Activated T-cell treated with anti-CD3 and anti-CD28 coated beads for 1 hour (primary cell): ENCODE results near the gene BCL2L11.
"Not testable (repeated sequence)": the region's sequence is repeated elsewhere in the genome, so short reads cannot be mapped to it uniquely, and the experiment has no call there.

Experiments
- DNase-seq: peaks from one replicate; pipeline ENCODE4 v3.0.0-alpha.2; 2020; ENCODE audit warnings: low read depth

The BCL2L11 gene, protein sequence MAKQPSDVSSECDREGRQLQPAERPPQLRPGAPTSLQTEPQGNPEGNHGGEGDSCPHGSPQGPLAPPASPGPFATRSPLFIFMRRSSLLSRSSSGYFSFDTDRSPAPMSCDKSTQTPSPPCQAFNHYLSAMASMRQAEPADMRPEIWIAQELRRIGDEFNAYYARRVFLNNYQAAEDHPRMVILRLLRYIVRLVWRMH

DNA sequence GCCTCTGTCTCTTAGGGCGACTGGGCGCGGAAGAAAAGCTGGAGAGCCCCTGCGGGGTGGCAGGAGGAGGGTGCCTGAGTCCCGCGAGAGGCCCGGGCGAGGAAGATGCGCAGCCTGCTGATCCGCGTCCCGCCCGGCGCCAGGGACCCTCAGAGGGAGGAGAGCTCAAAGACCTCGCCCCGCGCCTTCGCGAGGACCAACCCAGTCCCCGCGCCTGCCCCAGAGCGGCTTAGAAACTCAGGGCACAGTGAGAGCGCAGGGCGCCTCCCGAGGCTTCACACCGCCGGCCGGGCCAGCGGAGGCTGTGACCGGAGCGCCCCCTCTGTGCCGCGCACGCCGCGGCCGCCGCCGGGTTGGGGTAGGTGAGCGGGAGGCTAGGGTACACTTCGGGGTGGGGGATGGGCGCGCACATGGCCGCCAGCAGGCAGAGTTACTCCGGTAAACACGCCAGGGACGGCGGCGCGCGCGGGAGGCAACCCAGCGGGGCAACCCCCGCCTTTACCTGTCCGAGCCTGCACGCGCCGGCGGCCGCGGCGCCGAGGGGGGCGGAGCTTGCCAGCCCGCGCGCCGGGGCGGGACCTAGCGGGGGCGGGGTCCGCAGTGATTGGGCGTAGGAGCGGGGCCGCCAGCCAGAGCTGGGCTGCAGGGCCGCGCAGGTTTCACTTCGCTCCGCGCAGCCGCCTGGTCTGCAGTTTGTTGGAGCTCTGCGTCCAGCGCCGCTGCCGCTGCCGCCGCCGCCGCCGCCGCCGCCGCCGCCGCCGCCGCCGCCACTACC lies at the start of gene BCL2L11:
Gene BCL2L11 (plus strand): TSS at position 662 of the 775 bp plus-strand sequence. CDS start 2,832 bp downstream, outside the sequence.
- peak; percentile 82 for DNase-seq

DNA sequence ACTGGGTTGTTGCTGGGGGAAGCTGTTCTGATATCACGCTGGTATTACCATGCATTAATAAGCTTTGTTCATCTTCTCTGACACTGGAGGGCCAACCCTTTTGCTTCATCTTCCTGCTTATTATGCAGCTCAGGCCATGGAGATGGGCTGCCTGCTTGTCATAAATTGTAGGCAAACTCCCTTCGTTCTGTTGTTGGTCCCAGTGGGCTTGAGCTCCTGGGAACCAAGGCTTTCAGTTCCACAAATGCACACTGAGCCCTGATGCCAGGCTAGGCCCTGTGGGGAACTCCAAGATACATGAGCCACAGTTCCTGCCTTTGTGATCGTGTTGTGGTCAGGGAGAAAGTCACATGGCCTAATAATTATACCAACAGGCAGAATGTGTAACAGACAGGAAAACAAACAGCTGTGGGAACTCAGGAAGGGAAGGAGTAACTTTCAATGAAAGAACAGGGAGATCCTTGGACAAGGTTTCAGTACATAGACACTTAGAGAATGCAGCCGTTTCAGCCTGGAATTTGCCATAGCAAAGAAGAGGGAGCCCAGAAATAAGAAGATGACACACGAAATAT lies 49.0 kb upstream of the BCL2L11 start:
- DNase-seq = no peak

DNA sequence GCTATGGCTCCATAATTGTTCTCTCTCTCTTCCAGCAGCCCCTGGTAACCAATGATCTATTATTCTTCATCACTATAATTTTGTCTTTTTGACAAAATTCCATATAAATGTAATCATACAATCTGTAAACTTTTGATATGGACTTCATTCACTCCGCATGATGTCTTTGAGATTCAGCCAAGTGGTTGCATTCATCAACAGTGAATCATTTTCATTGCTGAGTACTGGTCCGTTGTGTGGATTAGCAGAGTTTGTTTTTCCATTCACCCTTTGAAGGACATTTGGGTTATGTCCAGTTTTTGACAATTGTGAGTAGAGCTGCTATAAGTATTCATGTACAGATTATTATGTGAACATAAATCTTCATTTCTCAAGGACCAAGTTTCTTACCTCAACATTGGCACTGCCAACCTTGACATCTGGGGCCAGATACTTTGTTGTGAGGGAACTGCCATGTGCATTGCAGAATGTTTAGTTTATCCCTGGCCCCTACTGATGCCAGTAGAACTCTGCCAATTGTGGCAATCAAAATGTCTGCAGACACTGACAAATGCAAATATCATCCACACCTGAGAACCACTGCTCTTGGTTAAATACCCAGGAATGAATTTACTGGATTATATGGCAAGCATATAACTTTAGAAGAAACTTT lies 48.4 kb upstream of the BCL2L11 start:
- DNase-seq = no peak

DNA sequence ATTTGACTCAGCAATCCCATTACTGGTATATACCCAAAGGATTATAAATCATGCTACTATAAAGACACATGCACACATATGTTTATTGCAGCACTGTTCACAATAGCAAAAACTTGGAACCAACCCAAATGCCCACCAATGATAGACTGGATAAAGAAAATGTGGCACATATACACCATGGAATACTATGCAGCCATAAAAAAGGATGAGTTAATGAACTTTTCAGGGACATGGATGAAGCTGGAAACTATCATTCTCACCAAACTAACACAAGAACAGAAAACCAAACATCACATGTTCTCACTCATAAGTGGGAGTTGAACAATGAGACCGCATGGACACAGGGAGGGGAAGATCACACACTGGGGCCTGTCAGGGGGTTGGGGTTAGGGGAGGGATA lies 38.1 kb upstream of the BCL2L11 start:
- DNase-seq = not testable (repeated sequence)

DNA sequence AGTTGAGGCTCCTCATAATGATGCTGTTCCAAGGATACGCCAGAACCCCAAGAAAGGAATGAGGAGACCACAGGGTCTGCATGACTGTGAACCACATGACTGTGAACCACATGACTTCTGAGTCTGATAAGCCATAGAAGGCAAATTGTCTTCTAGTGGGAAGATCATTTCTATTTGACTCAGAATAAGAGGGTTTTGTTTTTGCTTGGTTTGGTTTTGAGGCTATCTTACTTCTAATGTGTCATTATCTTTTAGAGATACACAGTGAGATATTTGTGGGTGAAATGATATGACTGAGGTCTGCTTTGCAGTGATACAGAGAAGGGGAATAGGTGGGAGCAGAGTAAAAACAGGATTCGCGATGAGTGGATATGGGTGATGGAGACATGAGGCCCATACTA lies 28.9 kb upstream of the BCL2L11 start:
- DNase-seq = no peak

DNA sequence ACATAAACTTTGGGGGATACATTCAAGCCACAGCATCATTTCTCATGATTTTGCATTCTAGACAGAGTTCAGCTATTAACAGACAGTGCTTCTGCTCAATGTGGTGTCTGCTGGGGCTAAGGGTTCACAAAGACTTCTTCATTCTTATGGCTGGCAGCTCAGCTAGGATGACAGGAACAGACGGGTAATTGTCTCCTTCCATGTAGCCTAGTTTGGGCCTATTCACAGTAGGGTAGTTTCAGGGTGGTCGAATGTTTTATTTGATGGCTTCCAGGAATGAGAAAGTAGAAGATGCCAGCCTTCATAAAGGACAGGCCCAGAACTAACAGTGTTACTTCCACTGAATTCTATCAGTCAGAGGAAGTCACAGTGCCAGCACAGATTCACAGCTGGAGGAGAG lies 26.0 kb upstream of the BCL2L11 start:
- no peak for DNase-seq

DNA sequence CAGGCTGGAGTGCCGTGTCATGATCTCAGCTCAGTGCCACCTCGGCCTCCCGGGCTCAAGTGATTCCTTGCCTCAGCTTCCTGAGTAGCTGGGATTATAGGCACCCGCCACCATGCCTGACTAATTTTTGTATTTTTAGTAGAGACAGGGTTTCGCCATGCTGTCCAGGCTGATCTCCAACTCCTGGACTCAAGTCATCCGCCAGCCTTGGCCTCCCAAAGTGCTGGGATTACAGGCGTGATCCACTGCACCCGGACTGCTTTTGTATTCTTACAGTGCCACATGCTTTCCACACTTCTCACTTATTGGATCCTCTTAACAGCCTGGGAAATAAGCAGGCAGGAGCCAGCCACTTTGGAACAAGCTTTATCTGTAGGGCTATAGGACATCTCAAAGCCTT lies 25.3 kb upstream of the BCL2L11 start:
- DNase-seq = no peak

DNA sequence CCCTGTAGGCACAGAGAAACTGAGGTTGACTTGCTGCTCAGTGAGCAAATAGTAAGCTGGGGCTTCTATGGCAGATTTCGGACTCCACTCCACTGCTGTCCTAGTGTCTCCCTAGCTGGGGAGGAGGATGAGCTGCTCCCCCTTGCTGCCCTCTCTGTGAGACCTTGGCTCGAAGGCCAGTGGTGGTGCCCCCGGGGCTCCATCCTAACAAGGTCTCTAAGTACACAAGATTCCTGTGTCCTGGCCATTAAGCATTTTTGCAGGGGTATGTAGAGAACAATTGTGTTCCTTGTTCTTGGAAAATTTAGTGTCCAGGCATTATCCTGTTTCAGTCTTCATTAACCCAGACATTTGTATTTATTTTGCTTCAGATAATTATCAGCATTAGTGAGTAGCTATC lies 21.3 kb upstream of the BCL2L11 start:
- no peak for DNase-seq

DNA sequence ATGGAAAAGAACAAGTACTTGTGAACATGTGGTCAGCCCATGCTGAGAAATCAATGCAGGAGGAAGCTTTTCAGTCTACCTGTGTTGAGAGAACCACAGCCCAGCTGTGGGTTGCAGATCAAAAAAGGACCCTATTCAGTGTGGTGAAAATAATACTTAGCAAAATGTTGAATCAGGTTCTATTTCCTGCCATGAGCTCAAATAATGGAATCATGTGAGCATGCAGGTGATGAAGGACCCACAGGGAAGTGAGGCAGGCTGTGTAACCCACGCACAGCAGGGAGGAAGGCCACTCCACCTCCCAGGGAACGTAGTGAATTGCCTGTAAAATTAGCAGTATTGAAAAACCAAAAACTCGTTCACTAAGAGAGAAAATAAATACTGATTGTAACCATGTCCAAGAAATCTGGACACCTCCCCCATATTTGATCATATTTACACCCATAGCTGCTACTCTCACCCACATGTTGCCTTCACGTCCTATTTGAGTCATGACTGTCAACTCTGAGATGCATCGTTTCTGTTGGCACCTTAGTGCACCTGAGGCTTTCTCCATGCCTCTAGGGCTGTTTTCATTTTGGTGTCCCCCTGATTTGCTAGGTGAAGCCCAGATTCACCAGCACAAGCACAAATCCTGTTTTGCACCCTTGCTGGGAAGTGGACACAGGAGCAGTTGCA lies 20.5 kb upstream of the BCL2L11 start:
- DNase-seq = no peak

DNA sequence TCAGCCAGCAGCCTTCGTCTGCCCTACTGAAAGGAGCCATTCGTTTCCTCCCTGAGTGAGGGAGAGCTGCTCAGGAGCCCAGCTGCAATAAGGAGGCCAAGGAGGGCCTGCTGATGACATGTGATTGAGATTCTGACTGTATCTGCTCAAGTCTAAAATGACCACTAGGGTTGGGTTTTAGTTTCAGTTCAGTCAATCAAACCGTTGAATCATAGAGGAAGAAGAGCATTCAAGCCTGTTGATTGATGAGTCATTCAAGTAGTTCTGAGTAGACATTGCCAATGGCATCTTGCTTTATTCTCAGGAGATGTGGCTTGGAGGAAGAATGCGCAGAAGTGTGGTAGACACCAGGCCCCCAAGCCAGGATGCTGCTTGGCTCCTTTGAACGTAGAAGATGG lies 19.9 kb upstream of the BCL2L11 start:
- DNase-seq = no peak

DNA sequence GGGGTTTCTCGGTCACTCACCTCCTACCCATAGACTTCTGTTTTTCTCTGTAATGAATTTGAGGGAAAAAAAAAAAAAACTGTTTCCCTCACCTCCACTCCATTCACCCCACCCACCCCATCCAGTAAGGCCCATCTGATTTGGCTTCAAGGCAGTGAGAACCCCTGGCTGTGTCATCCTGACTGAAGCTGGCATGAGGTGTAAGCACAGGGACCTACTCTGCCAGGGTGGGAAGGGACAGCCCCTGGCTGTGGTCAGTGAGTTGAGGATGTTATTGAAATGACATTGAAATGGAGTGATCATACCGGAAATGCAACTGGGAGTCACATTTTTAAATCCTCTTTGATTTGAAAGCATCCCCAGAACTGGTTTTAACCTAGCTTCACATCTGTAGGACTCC lies 19.1 kb upstream of the BCL2L11 start:
- DNase-seq = no peak

DNA sequence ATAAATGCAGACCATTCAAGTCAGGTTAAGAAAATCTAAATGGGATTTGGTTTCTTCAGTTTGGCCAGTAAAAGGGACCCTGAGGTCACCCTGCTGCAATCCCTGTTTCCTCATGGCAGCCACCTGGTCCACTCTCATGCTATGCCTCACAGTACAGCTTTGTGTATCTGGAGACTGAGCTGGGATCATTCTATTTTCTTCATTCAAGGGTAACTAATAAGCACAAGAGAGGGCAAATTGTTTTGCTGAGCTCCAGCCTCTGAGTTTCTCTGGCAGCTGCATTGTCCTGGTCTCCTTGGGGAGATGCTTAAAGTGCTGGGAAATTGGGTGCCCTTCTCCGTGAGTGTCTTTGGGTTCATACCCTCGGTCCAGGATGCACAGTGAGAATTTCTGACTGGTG lies 18.5 kb upstream of the BCL2L11 start:
- DNase-seq = no peak

DNA sequence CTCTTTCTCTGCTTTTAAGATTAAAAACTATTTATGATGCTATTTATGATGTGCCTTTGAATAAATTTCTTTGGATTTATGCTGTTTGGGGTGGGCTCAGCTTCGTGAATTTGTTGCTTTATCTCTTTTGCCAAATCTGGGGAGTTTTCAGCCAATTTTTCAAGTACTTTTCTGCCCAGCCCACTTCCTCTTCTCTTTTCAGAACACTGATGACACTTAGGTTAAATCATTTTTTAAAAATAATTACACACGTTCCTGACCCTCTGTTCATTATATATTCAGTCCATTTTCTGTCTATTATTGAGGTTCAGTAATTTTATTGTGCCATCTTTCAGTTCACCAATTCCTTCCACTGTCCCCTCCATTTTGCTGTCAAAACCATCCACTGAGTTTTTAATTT lies 14.8 kb upstream of the BCL2L11 start:
- no peak for DNase-seq

DNA sequence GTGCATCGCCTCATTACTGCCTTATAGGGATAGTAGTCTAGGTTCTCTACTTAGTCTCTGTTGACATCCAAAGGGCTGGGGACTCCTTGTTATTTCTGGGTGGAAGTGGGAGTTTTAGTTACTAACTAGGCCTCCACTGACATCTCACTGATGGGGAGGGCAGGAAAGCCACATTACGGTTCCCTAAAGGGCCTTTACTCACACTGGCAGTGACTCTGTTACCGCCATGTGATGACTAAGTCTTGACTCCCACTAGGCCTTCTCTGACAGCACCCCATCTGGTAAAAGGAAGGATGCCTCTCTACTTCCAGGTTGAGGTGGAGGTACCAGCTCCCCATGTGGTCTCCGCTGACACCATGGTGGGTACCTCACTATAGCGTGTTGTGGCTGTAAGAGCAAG lies 14.0 kb upstream of the BCL2L11 start:
- no peak for DNase-seq

DNA sequence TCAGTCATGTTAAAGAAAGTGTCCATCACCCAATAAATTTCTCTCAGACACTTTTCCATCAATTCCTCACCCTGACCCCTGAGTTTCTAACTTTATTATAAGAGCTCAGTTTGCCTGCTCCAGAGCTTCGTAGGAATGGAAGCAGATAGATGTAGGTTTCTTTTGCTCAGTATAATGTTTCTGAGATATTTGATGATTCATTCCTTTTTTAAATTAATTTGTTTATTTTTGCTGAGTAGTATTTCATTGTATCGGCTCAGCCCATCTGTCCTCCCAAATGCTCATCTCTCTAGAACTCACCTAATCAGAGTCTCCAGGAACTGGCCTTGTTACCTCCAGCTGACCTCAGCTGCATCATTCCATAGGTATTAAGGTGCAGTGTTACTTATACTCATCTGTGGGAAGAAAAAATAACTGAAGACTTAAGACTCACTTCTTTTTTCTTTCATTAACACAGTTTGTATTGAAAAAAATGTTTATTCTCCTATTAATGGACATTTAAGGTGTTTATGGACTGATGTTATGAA lies 11.9 kb upstream of the BCL2L11 start:
- DNase-seq = no peak

DNA sequence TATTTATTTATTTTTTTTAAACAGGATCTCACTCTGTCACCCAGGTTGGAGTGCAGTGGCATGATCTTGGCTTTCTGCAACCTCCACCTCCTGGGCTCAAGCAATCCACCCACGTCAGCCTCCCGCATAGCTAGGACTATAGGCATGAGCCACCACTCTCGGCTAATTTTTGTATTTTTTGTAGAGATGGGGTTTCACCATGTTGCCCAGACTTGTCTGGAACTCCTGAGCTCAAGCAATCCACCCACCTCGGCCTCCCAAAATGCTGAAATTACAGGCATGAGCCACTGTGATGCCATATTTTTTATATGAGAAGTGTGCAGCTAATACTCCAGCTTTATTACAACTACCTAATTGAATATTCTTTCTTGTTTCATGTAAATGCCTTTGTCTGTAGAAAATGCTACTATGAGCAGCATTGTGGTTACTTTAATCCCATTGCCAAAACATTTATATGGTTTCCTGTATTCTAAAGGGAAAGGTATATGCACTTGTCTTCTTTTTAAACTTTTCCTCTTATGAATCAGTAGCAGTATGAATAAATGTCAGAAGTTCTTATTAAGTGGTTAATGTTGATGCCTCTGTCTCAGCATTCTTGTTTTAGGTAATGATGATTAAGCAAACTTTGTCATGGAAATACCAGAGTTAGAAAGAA lies 9.5 kb upstream of the BCL2L11 start:
- no peak for DNase-seq

DNA sequence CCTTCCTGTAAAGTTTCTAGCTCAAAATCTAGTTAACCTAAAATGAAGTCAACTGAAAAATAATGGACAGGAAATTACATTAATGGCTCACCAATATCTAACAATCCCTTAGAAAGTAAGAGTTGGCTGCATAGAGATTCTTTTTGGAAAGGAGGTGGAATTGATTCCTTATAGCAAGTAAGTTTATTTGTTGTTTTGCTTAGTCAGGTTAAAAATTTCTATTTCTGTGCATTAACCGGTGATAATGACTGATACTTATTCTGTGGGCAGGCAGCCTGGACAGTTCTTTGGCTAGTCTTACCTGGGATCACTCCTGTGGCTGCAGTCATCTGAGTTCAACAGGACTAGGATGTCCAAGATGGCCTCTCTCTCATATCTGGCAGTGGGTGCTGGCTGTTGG lies 6.9 kb upstream of the BCL2L11 start:
- no peak for DNase-seq

DNA sequence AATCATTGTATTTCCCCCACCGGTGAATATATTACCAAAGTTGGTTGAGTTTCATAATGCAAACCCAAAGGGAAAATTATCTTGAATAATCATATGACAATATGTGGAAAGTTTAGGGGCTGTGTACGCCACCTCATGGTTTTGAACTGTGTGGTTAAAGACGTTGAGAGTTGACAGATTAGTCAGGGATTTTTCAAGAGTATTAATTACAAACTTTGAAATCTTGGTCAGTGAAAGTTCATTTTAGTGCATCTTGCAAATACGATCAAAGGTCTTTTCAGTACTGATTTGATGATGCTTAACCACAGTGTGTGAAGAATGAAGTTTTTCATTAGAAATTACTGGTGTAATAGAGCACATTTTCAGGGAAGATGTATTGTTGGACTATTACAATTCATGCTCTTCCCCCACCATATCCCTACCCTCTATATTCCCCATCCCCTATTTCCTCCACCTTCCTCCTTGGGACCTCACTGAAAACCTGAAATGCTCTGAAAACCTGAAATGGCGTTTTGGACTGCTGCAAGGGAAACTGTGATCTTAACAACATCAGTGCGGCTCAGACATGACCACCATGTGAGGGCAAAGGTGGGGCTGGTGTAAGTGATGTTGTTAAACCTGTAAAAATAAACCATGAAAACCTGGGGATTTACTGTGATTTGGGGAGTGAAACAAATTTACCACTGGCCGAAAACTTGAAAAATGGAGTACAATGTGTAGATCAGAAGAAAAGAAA lies 4.5 kb upstream of the BCL2L11 start:
- DNase-seq = no peak

DNA sequence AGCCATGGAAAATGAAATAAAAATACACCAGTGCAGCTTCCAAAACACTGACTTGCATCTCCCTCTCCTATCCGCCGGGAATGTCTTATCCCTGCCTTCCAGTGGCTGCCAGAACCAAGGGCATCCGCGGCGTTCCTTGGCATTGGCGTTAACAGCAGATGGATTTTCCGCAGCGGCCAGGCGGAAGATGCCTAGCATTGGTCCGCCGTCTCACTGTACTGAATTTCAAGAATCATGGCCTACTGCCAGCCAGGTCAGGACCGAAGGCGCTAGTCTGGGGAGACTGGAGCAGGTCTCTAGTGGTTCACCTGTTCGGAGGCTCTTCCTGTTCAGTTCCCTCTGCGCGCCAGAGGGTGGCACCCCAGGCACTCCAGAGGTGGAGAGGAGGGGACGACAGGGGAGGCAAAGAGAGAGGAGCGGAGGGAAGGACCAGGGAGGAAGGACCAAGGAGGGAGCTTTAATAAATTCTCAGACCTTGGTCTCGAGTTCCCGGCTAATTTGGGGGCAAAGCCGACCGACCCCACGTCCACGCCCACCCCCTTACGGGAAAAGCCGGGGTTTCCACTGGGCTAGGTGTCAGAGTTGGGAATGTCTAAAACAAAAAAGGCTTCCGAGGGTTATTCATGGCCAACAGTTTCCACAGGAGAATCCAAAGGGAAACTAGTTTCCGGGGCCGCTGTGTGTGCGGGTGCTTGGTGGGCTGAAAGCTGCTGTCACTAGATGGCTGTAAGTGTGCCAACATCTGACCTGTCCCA lies 3.7 kb upstream of the BCL2L11 start:
- DNase-seq = peak; percentile 50
